OCI-LY7 (cell line): Measurements from ENCODE around the gene MAPT. TPM values are rescaled to one million over a fixed set of nuclear protein-coding genes. Genes with fewer than 3 reads are reported as not detected.

ENCODE experiments used
- BruUV-seq: library from RNA; stranded (reverse); fragments of 400-500 nt; replicated peaks from 2 replicates; lab custom pipeline; 2021; lab: Mats Ljungman, UMichigan
- CTCF ChIA-PET: fragments of 300-600 bp; sonication (Branson Sonifier 250); formaldehyde crosslinking; loops from one replicate; lab custom pipeline; 2022; ENCODE audit warnings: antibody characterized with exemption; ENCODE audit not compliant: unreplicated experiment; lab: Charles Lee
- POLR2A ChIA-PET: fragments of 300-600 bp; sonication (Branson Sonifier 250); formaldehyde crosslinking; loops from one replicate; lab custom pipeline; 2022; ENCODE audit warnings: antibody characterized with exemption; lab: Charles Lee
- DNase-seq: peaks from one replicate; pipeline ENCODE4 v3.0.0-alpha.2; 2015; ENCODE audit warnings: low spot score
- H2AFZ ChIP-seq: fragments of 200-600 bp; sonication (generic), shearing (Covaris generic); 2 replicates; pipeline ENCODE4 v1.6.1; 2014; ENCODE audit warnings: mild to moderate bottlenecking, antibody characterized with exemption, low read length, moderate library complexity
- H3K27ac ChIP-seq: fragments of 200-600 bp; sonication (generic); 2 replicates; pipeline ENCODE4 v1.5.1; 2014; ENCODE audit warnings: mixed run types, low read depth, mild to moderate bottlenecking, moderate library complexity, low read length, inconsistent platforms; ENCODE audit not compliant: poor library complexity, severe bottlenecking
- H3K36me3 ChIP-seq: fragments of 200-600 bp; sonication (generic); 2 replicates; pipeline ENCODE4 v1.6.1; 2014; ENCODE audit warnings: mild to moderate bottlenecking, antibody characterized with exemption, low read length, moderate library complexity, mixed read lengths; ENCODE audit not compliant: insufficient read depth
- H3K4me1 ChIP-seq: fragments of 200-600 bp; sonication (generic); 2 replicates; pipeline ENCODE4 v1.5.1; 2014; ENCODE audit warnings: mild to moderate bottlenecking, low read length; ENCODE audit not compliant: insufficient read depth, poor library complexity, severe bottlenecking
- H3K4me2 ChIP-seq: fragments of 200-600 bp; sonication (generic); 2 replicates; pipeline ENCODE4 v1.6.1; 2014; ENCODE audit warnings: mild to moderate bottlenecking, low read length
- H3K4me3 ChIP-seq: fragments of 200-600 bp; sonication (generic); 2 replicates; pipeline ENCODE4 v1.5.1; 2014; ENCODE audit warnings: mild to moderate bottlenecking, low read depth, low read length; ENCODE audit not compliant: poor library complexity, severe bottlenecking
- H3K79me2 ChIP-seq: fragments of 200-600 bp; sonication (generic); 2 replicates; pipeline ENCODE4 v1.6.1; 2016; ENCODE audit warnings: low read depth, mild to moderate bottlenecking, low read length, moderate library complexity, mixed read lengths; ENCODE audit not compliant: insufficient read depth
- H3K9me2 ChIP-seq: fragments of 200-600 bp; sonication (generic); 2 replicates; pipeline ENCODE4 v1.6.1; 2016; ENCODE audit warnings: mild to moderate bottlenecking, low read length, mixed read lengths; ENCODE audit not compliant: insufficient read depth
- H3K9me3 ChIP-seq: fragments of 200-600 bp; sonication (generic); 2 replicates; pipeline ENCODE4 v1.6.1; 2014; ENCODE audit warnings: mild to moderate bottlenecking, mixed run types, low read length, mixed read lengths
- H4K20me1 ChIP-seq: fragments of 200-600 bp; sonication (generic); 2 replicates; pipeline ENCODE4 v1.6.1; 2014; ENCODE audit warnings: mild to moderate bottlenecking, antibody characterized with exemption, low read length, moderate library complexity, mixed read lengths; ENCODE audit not compliant: insufficient read depth
- CTCF ChIP-seq: fragments of 200-600 bp; sonication (generic); conservative IDR thresholded peaks from 2 replicates; pipeline ENCODE4 v1.5.1; 2014; ENCODE audit warnings: mild to moderate bottlenecking, antibody characterized with exemption, low read length, moderate library complexity, mixed read lengths
- EZH2phosphoT487 ChIP-seq: fragments of 200-600 bp; sonication (generic); IDR thresholded peaks from 2 replicates; pipeline ENCODE4 v1.6.1; 2018; ENCODE audit warnings: low read depth, borderline replicate concordance, mild to moderate bottlenecking, mixed run types, antibody characterized with exemption, low read length, moderate library complexity, mixed read lengths
- intact Hi-C: fragments of 100-400 bp; cut with micrococcal nuclease; formaldehyde crosslinking; loops from one replicate; pipeline ENCODE4 v1.10.0; 2022; ENCODE audit not compliant: unreplicated experiment
- total RNA-seq, 2 experiments: library from RNA; depleted of rRNA in 1 of 2; stranded (reverse); fragments of >200 nt in 1 of 2; shearing (Covaris generic) in 1 of 2; gene quantifications; 2 replicates each; pipeline ENCODE4 v1.2.3, GENCODE V29; 2014 to 2022

MAPT gene
- total RNA-seq, 2 experiments from 2014 or later, result 0.44 TPM; not detected in 1

DNA sequence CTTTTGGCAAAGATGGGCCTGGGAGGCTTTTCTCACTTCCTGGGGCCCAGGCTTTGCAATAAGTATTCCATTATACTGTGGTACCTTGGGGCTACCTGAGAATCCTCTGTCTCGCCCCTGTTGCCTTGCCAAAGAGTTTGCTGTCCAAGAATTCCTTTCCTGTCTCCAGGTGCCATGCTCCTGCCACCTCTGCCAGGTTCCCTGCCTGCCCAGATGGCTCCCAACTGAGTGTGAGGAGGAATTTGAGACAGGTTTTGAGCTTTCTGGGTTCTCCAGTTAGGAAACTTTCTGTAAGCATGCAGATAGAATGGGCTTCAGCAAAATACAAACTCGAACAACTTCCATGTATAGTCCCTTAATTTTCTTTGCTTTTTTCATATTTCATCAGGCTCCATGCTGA, 5.8 kb downstream of the MAPT start:
- no peak overlapping the region for H3K4me2 ChIP-seq
- no peak overlapping the region for H3K4me3 ChIP-seq
- TF ChIP-seq CTCF, result no peak
- TF ChIP-seq EZH2phosphoT487, result no peak
- no peak overlapping the region for H3K27ac ChIP-seq
- POLR2A ChIA-PET, result no interaction called here
- H2AFZ ChIP-seq, result no peak overlapping the region
- BruUV-seq, result no TSS peak
- H3K79me2 ChIP-seq, result no peaks in the 10 kb centered on the region
- no peaks in the 10 kb centered on the region for H4K20me1 ChIP-seq
- no peak for DNase-seq
- H3K36me3 ChIP-seq, result no peaks in the 10 kb centered on the region
- CTCF ChIA-PET, result no interaction called here
- H3K9me2 ChIP-seq, result no peaks in the 10 kb centered on the region
- intact Hi-C loops, result no loop called here
- peaks cover 1% of the 10 kb centered on the region for H3K4me1 ChIP-seq
- H3K9me3 ChIP-seq, result no peaks in the 10 kb centered on the region

DNA sequence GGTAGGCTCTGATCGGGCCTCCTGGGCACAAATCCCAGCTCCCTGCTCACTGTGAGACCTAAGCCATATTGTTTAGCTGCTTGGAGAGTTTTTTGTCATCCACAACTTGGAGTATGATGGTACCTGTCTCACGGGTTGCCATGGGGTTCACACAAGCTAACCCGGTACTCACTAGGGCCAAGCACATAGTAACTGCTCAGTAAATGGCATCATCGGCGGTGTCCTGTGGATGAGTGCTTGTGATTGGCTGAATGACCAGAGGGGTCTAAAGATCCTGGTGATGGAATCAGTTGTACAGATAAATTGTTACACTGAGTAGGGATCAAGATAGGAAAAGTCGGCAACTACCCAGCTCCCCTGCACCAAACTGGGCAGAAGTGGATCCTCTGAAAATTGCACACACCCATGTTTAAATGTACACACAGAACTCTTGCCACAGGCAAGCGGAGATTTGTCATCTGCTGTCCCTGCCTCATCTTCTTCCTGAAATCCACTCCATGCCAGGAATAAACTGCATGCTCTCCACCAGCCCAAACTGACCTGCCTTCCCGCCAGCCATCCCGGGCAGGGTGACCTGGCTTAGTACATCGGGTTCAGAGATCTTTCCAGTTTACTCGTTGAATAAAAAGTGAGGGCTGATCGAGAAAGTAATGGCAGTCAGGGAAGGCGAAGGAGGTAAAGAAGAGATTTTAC, 6.5 kb downstream of the MAPT start:
- no TSS peak for BruUV-seq
- Histone ChIP-seq H3K4me2 (no peak overlapping the region), H4K20me1 (no peaks in the 10 kb centered on the region), H3K9me3 (no peaks in the 10 kb centered on the region), H3K4me3 (no peak overlapping the region), H3K36me3 (no peaks in the 10 kb centered on the region), H3K27ac (no peak overlapping the region), H2AFZ (no peak overlapping the region), H3K4me1 (no peaks in the 10 kb centered on the region), H3K79me2 (no peaks in the 10 kb centered on the region), H3K9me2 (no peaks in the 10 kb centered on the region)
- intact Hi-C loops, result no loop called here
- no peak for TF ChIP-seq EZH2phosphoT487
- no peak for TF ChIP-seq CTCF
- ChIA-PET POLR2A (no interaction called here), CTCF (interaction anchor here (0.5 kb wide), 1 partner anchor 48 kb away, joined by 3 read pairs; no protein-coding TSS in a partner anchor)
- no peak for DNase-seq

- no peaks in the 10 kb centered on the region for H3K9me3 ChIP-seq
- ChIA-PET CTCF (no interaction called here), POLR2A (no interaction called here)
- BruUV-seq, result no TSS peak
- H3K4me2 ChIP-seq, result no peak overlapping the region
- no peak overlapping the region for H2AFZ ChIP-seq
- H3K4me1 ChIP-seq, result no peaks in the 10 kb centered on the region
- no peak for DNase-seq
- no peaks in the 10 kb centered on the region for H3K36me3 ChIP-seq
- intact Hi-C loops, result no loop called here
- TF ChIP-seq CTCF, result no peak
- no peak for TF ChIP-seq EZH2phosphoT487
- no peaks in the 10 kb centered on the region for H4K20me1 ChIP-seq
- no peak overlapping the region for H3K27ac ChIP-seq
- no peaks in the 10 kb centered on the region for H3K79me2 ChIP-seq
- no peaks in the 10 kb centered on the region for H3K9me2 ChIP-seq
- H3K4me3 ChIP-seq, result no peak overlapping the region
Observed at GRCh38 chr17:45902892-45903346, 8.6 kb downstream of the MAPT start.
